H9 (cell line): ENCODE data around the gene FAM227B. TPM values are rescaled to one million over a fixed set of nuclear protein-coding genes. Genes with fewer than 3 reads are reported as not detected.

ENCODE experiments used
- DNase-seq: peaks from one replicate; pipeline ENCODE4 v3.0.0-alpha.2; 2017
- H2AFZ ChIP-seq: one replicate; pipeline ENCODE4 v1.6.1; 2013; ENCODE audit warnings: mild to moderate bottlenecking, low read length, control low read depth, moderate library complexity
- H2AK5ac ChIP-seq: 2 replicates; pipeline ENCODE4 v1.6.1; 2013; ENCODE audit warnings: low read length, control low read depth, mixed read lengths; ENCODE audit not compliant: insufficient read length
- H2BK120ac ChIP-seq: one replicate; pipeline ENCODE4 v1.6.1; 2013; ENCODE audit warnings: low read depth, mild to moderate bottlenecking, low read length, control low read depth, inconsistent platforms; ENCODE audit not compliant: poor library complexity, severe bottlenecking
- H2BK12ac ChIP-seq: 2 replicates; pipeline ENCODE4 v1.6.1; 2013; ENCODE audit warnings: low read length, control low read depth, mixed read lengths, low read depth; ENCODE audit not compliant: insufficient read length
- H2BK15ac ChIP-seq: 2 replicates; pipeline ENCODE4 v1.6.1; 2013; ENCODE audit warnings: low read depth, low read length, control low read depth
- H2BK20ac ChIP-seq: one replicate; pipeline ENCODE4 v1.6.1; 2013; ENCODE audit warnings: low read depth, mild to moderate bottlenecking, low read length, control low read depth, inconsistent platforms; ENCODE audit not compliant: poor library complexity, severe bottlenecking
- H2BK5ac ChIP-seq: 2 replicates; pipeline ENCODE4 v1.6.1; 2013; ENCODE audit warnings: low read length, control low read depth, mixed read lengths; ENCODE audit not compliant: insufficient read length
- H3K14ac ChIP-seq: 2 replicates; pipeline ENCODE4 v1.6.1; 2013; ENCODE audit warnings: low read length, control low read depth; ENCODE audit not compliant: insufficient read depth
- H3K18ac ChIP-seq: 2 replicates; pipeline ENCODE4 v1.6.1; 2013; ENCODE audit warnings: low read depth, mild to moderate bottlenecking, mixed read lengths, low read length, control low read depth; ENCODE audit not compliant: insufficient read length
- H3K23ac ChIP-seq: 2 replicates; pipeline ENCODE4 v1.6.1; 2013; ENCODE audit warnings: low read length, control low read depth, mixed read lengths, low read depth; ENCODE audit not compliant: insufficient read length
- H3K23me2 ChIP-seq: 2 replicates; pipeline ENCODE4 v1.6.1; 2013; ENCODE audit warnings: low read depth, mild to moderate bottlenecking, mixed read lengths, low read length, control low read depth; ENCODE audit not compliant: insufficient read length, poor library complexity, severe bottlenecking
- H3K27ac ChIP-seq: 2 replicates; pipeline ENCODE4 v1.5.1; 2013; ENCODE audit warnings: low read length, control low read depth, mixed read lengths, low read depth; ENCODE audit not compliant: insufficient read length
- H3K27me3 ChIP-seq: 2 replicates; pipeline ENCODE4 v1.6.1; 2013; ENCODE audit warnings: low read length, control low read depth, inconsistent platforms; ENCODE audit not compliant: insufficient read depth
- H3K4ac ChIP-seq: 2 replicates; pipeline ENCODE4 v1.6.1; 2013; ENCODE audit warnings: low read depth, mild to moderate bottlenecking, control low read depth, inconsistent platforms, low read length, moderate library complexity
- H3K4me1 ChIP-seq: 2 replicates; pipeline ENCODE4 v1.6.1; 2013; ENCODE audit warnings: low read length, control low read depth, inconsistent platforms; ENCODE audit not compliant: insufficient read depth
- H3K4me2 ChIP-seq: 2 replicates; pipeline ENCODE4 v1.6.1; 2013; ENCODE audit warnings: low read length, control low read depth, mixed read lengths; ENCODE audit not compliant: insufficient read length, insufficient read depth
- H3K56ac ChIP-seq: 2 replicates; pipeline ENCODE4 v1.6.1; 2013; ENCODE audit warnings: low read depth, mild to moderate bottlenecking, mixed read lengths, low read length, control low read depth; ENCODE audit not compliant: insufficient read length
- H3K79me1 ChIP-seq: 2 replicates; pipeline ENCODE4 v1.6.1; 2013; ENCODE audit warnings: low read depth, mild to moderate bottlenecking, moderate library complexity, low read length, control low read depth, inconsistent platforms; ENCODE audit not compliant: insufficient read depth, poor library complexity, severe bottlenecking
- H3K79me2 ChIP-seq: 2 replicates; pipeline ENCODE4 v1.6.1; 2013; ENCODE audit warnings: low read length, control low read depth, inconsistent platforms; ENCODE audit not compliant: insufficient read depth
- H3K9ac ChIP-seq: 2 replicates; pipeline ENCODE4 v1.6.1; 2013; ENCODE audit warnings: low read length, control low read depth, mixed read lengths; ENCODE audit not compliant: insufficient read length; ENCODE audit errors: extremely low read depth
- H3K9me3 ChIP-seq: one replicate; pipeline ENCODE4 v1.6.1; 2013; ENCODE audit warnings: low read depth, low read length, inconsistent platforms; ENCODE audit not compliant: control insufficient read depth
- H3T11ph ChIP-seq: one replicate; pipeline ENCODE4 v1.6.1; 2013; ENCODE audit warnings: mild to moderate bottlenecking, low read length, control low read depth, inconsistent platforms
- H4K20me1 ChIP-seq: one replicate; pipeline ENCODE4 v1.6.1; 2013; ENCODE audit not compliant: control insufficient read depth, insufficient read length, insufficient read depth
- H4K5ac ChIP-seq: 2 replicates; pipeline ENCODE4 v1.6.1; 2013; ENCODE audit warnings: low read depth, mild to moderate bottlenecking, mixed read lengths, low read length, control low read depth; ENCODE audit not compliant: insufficient read length
- H4K8ac ChIP-seq: replicated peaks from 2 replicates; pipeline ENCODE4 v1.6.1; 2013; ENCODE audit warnings: low read length, control low read depth, mixed read lengths, low read depth; ENCODE audit not compliant: insufficient read length
- H4K91ac ChIP-seq: 2 replicates; pipeline ENCODE4 v1.6.1; 2013; ENCODE audit warnings: low read depth, mild to moderate bottlenecking, moderate library complexity, mixed read lengths, low read length, control low read depth; ENCODE audit not compliant: insufficient read length
- H3K27ac Mint-ChIP-seq, 3 experiments: 2 replicates in 2 of 3; 3 replicates in 1 of 3; pipeline ENCODE4 v1.8.0; 2020 to 2021; ENCODE audit warnings: mixed read lengths in 3 of 3, mild to moderate bottlenecking in 1 of 3, moderate library complexity in 1 of 3
- H3K27me3 Mint-ChIP-seq: 2 replicates; pipeline ENCODE4 v1.8.0; 2021; ENCODE audit warnings: low read depth, mild to moderate bottlenecking, moderate library complexity, mixed read lengths
- H3K36me3 Mint-ChIP-seq, 3 experiments: 2 replicates in 2 of 3; 3 replicates in 1 of 3; pipeline ENCODE4 v1.8.0; 2020 to 2021; ENCODE audit warnings: low read depth in 3 of 3, mixed read lengths in 3 of 3; ENCODE audit not compliant: insufficient read depth in 1 of 3
- H3K4me1 Mint-ChIP-seq, 2 experiments: 2 replicates each; pipeline ENCODE4 v1.8.0; 2020; ENCODE audit warnings: mixed read lengths in 2 of 2
- H3K4me3 Mint-ChIP-seq, 2 experiments: 2 replicates in 1 of 2; 3 replicates in 1 of 2; pipeline ENCODE4 v1.8.0; 2020 to 2021; ENCODE audit warnings: mild to moderate bottlenecking in 2 of 2, mixed read lengths in 2 of 2, moderate library complexity in 1 of 2
- H3K9me3 Mint-ChIP-seq, 2 experiments: 2 replicates in 1 of 2; 3 replicates in 1 of 2; pipeline ENCODE4 v1.8.0; 2020; ENCODE audit warnings: mild to moderate bottlenecking in 2 of 2, mixed read lengths in 2 of 2, moderate library complexity in 1 of 2
- WGBS: extraction: QIAGEN DNeasy Blood & Tissue Kit; methylation state at CpG from one replicate; pipeline ENCODE4 v1.1.7; 2013; ENCODE audit warnings: missing lambda C conversion rate, low lambda C conversion rate, mixed read lengths; ENCODE audit not compliant: insufficient read length; ENCODE audit errors: extremely low coverage; 5-methylcytosine and 5-hydroxymethylcytosine counted together
- total RNA-seq: library from RNA; stranded (reverse); gene quantifications from 2 replicates; pipeline ENCODE4 v1.2.1, GENCODE V29; 2021
- TF ChIP-seq, protein P1 (sequence below): fragments of 200-600 bp; sonication (generic); conservative IDR thresholded peaks from 3 replicates; pipeline ENCODE4 v1.8.0; 2021; ENCODE audit warnings: antibody characterized with exemption, mild to moderate bottlenecking

FAM227B gene
- total RNA-seq, 1 experiment from 2014 or later: 5.5 TPM

DNA sequence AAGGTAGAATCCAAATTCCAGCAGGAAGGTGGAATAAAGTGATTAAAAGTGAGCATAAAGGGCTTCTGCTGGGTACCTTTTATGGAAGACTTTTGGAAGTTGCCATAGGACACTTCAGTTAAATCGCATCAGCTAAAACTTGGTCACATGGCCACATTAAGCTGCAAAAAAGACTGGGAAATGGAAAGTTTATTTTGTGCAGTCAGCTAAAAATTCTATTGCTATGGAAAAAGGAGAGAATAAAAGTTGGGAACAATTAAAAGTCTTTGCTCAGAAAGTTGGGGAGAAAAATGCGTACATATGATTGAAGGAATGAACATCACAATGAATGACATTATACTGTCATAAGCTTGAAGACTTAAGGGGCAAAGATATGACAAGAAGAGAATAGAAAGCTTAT is 148.3 kb downstream of the FAM227B start:
- H3K4ac ChIP-seq: no peak overlapping the region
- no peak overlapping the region for H2AK5ac ChIP-seq
- no peaks in the 10 kb centered on the region for H3K9me3 ChIP-seq
- no peaks in the 10 kb centered on the region for H3K9me3 Mint-ChIP-seq
- no peak overlapping the region for H2BK15ac ChIP-seq
- no peaks in the 10 kb centered on the region for H3K79me1 ChIP-seq
- WGBS: no CpG with 5 or more reads among the region's 2 CpGs
- H3K27me3 Mint-ChIP-seq: no peaks in the 10 kb centered on the region
- H3K23me2 ChIP-seq: no peaks in the 10 kb centered on the region
- no peak overlapping the region for H3T11ph ChIP-seq
- no peak overlapping the region for H3K23ac ChIP-seq
- H3K14ac ChIP-seq: no peak overlapping the region
- TF ChIP-seq, protein P1, sequence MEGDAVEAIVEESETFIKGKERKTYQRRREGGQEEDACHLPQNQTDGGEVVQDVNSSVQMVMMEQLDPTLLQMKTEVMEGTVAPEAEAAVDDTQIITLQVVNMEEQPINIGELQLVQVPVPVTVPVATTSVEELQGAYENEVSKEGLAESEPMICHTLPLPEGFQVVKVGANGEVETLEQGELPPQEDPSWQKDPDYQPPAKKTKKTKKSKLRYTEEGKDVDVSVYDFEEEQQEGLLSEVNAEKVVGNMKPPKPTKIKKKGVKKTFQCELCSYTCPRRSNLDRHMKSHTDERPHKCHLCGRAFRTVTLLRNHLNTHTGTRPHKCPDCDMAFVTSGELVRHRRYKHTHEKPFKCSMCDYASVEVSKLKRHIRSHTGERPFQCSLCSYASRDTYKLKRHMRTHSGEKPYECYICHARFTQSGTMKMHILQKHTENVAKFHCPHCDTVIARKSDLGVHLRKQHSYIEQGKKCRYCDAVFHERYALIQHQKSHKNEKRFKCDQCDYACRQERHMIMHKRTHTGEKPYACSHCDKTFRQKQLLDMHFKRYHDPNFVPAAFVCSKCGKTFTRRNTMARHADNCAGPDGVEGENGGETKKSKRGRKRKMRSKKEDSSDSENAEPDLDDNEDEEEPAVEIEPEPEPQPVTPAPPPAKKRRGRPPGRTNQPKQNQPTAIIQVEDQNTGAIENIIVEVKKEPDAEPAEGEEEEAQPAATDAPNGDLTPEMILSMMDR: no peak
- H2BK20ac ChIP-seq: no peak overlapping the region
- no peaks in the 10 kb centered on the region for H3K36me3 Mint-ChIP-seq
- no peaks in the 10 kb centered on the region for H3K4me1 ChIP-seq
- no peak overlapping the region for H3K56ac ChIP-seq
- no peak overlapping the region for H3K18ac ChIP-seq
- no peak overlapping the region for H4K91ac ChIP-seq
- H2AFZ ChIP-seq: no peak overlapping the region
- no peak overlapping the region for H2BK12ac ChIP-seq
- no peak overlapping the region for H2BK5ac ChIP-seq
- no peak overlapping the region for H3K4me3 Mint-ChIP-seq
- H3K27ac ChIP-seq: no peak overlapping the region
- no peak overlapping the region for H3K27ac Mint-ChIP-seq
- H4K20me1 ChIP-seq: no peaks in the 10 kb centered on the region
- H4K5ac ChIP-seq: no peak overlapping the region
- no peaks in the 10 kb centered on the region for H3K4me1 Mint-ChIP-seq
- no peak overlapping the region for H2BK120ac ChIP-seq
- H3K27me3 ChIP-seq: no peaks in the 10 kb centered on the region
- H4K8ac ChIP-seq: no peak overlapping the region
- DNase-seq: no peak
- H3K9ac ChIP-seq: no peak overlapping the region
- no peak overlapping the region for H3K4me2 ChIP-seq
- H3K79me2 ChIP-seq: no peaks in the 10 kb centered on the region
